Hepatocyte (in vitro differentiated cells): ENCODE measurements around the gene FAU. TPM values are rescaled to one million over a fixed set of nuclear protein-coding genes. Genes with fewer than 3 reads are reported as not detected.

ENCODE experiments used
- DNase-seq: peaks from one replicate; pipeline ENCODE4 v3.0.0-alpha.2; 2016; ENCODE audit warnings: low spot score
- H2AFZ ChIP-seq: fragments of 200-600 bp; sonication (generic); 2 replicates; pipeline ENCODE4 v1.6.0; 2016; ENCODE audit warnings: antibody characterized with exemption, mild to moderate bottlenecking
- H3K27ac ChIP-seq: fragments of 200-600 bp; sonication (generic); 2 replicates; pipeline ENCODE4 v1.5.1; 2016; ENCODE audit warnings: mild to moderate bottlenecking
- H3K27me3 ChIP-seq: fragments of 200-600 bp; sonication (generic); 2 replicates; pipeline ENCODE4 v1.6.1; 2016
- H3K36me3 ChIP-seq: fragments of 200-600 bp; sonication (generic); replicated peaks from 2 replicates; pipeline ENCODE4 v1.5.1; 2016; ENCODE audit warnings: low read depth; ENCODE audit not compliant: insufficient read depth
- H3K4me1 ChIP-seq: fragments of 200-600 bp; sonication (generic); 2 replicates; pipeline ENCODE4 v1.5.1; 2016; ENCODE audit warnings: mild to moderate bottlenecking, moderate library complexity; ENCODE audit not compliant: insufficient read depth
- H3K4me2 ChIP-seq: fragments of 200-600 bp; sonication (generic); 2 replicates; pipeline ENCODE4 v1.6.0; 2016
- H3K4me3 ChIP-seq: fragments of 200-600 bp; sonication (generic); 2 replicates; pipeline ENCODE4 v1.5.1; 2016; ENCODE audit warnings: mild to moderate bottlenecking
- H3K79me2 ChIP-seq: fragments of 200-600 bp; sonication (generic); 2 replicates; pipeline ENCODE4 v1.6.0; 2017; ENCODE audit warnings: mild to moderate bottlenecking
- H3K9me2 ChIP-seq: fragments of 200-600 bp; sonication (generic); replicated peaks from 2 replicates; pipeline ENCODE4 v1.6.0; 2017; ENCODE audit warnings: mild to moderate bottlenecking; ENCODE audit not compliant: insufficient read depth
- H3K9me3 ChIP-seq: fragments of 200-600 bp; sonication (generic); 2 replicates; pipeline ENCODE4 v1.5.1; 2016; ENCODE audit warnings: low read depth, mild to moderate bottlenecking
- H4K20me1 ChIP-seq: fragments of 200-600 bp; sonication (generic); 2 replicates; pipeline ENCODE4 v1.6.0; 2016; ENCODE audit warnings: mild to moderate bottlenecking; ENCODE audit not compliant: insufficient read depth, poor library complexity, severe bottlenecking
- CTCF ChIP-seq: fragments of 200-600 bp; sonication (generic); IDR thresholded peaks from 2 replicates; pipeline ENCODE4 v1.5.1; 2016; ENCODE audit warnings: antibody characterized with exemption, mild to moderate bottlenecking; ENCODE audit not compliant: poor library complexity
- EZH2 ChIP-seq: fragments of 200-600 bp; sonication (generic); IDR thresholded peaks from 2 replicates; pipeline ENCODE4 v1.6.1; 2016; ENCODE audit warnings: antibody characterized with exemption, mild to moderate bottlenecking, borderline replicate concordance
- EZH2phosphoT487 ChIP-seq: fragments of 200-600 bp; sonication (generic); IDR thresholded peaks from one replicate; pipeline ENCODE4 v1.6.1; 2018; ENCODE audit warnings: antibody characterized with exemption, mild to moderate bottlenecking, low read depth, moderate library complexity; ENCODE audit not compliant: unreplicated experiment, severe bottlenecking
- WGBS: methylation state at CpG from one replicate; pipeline ENCODE4 v1.1.6; 2016; ENCODE audit warnings: low lambda C conversion rate; ENCODE audit errors: missing lambda C conversion rate; 5-methylcytosine and 5-hydroxymethylcytosine counted together
- polyA plus RNA-seq: library from polyadenylated mRNA; unstranded; fragments of >200 nt; fragmentation: Nextera tagmentation; extraction: Ambion mirVana; gene quantifications from 2 replicates; pipeline ENCODE4 v1.2.1, GENCODE V29; 2016
- total RNA-seq: library from RNA; depleted of rRNA; stranded (reverse); fragments of >200 nt; gene quantifications from 2 replicates; pipeline ENCODE4 v1.2.3, GENCODE V29; 2014

FAU gene
- total and polyA plus RNA-seq, 2 experiments from 2014 or later: 211 to 434 TPM

GRCh38 chr11:65110354-65110861 lies 11.5 kb downstream of the FAU start:
- peak overlapping the region; percentile 49 for H3K4me2 ChIP-seq
- TF ChIP-seq CTCF: peak; percentile 92
- TF ChIP-seq EZH2: no peak
- no peak overlapping the region for H3K4me3 ChIP-seq
- WGBS: 15% methylated on average over 18 of the region's 18 CpGs
- H3K36me3 ChIP-seq: no peaks in the 10 kb centered on the region
- H3K4me1 ChIP-seq: peaks cover 17% of the 10 kb centered on the region
- H3K27me3 ChIP-seq: no peaks in the 10 kb centered on the region
- no peaks in the 10 kb centered on the region for H3K9me2 ChIP-seq
- peak; percentile 92 for DNase-seq
- no peaks in the 10 kb centered on the region for H3K9me3 ChIP-seq
- peak overlapping the region; percentile 45 for H3K27ac ChIP-seq
- no peak overlapping the region for H2AFZ ChIP-seq
- peaks cover 29% of the 10 kb centered on the region for H3K79me2 ChIP-seq
- H4K20me1 ChIP-seq: no peaks in the 10 kb centered on the region

GRCh38 chr11:65109231-65110198 lies 12.4 kb downstream of the FAU start:
- Histone ChIP-seq H3K4me3 (no peak overlapping the region), H3K9me2 (no peaks in the 10 kb centered on the region), H3K27ac (no peak overlapping the region), H3K36me3 (no peaks in the 10 kb centered on the region), H4K20me1 (no peaks in the 10 kb centered on the region), H3K4me1 (peaks cover 17% of the 10 kb centered on the region), H3K27me3 (no peaks in the 10 kb centered on the region), H2AFZ (no peak overlapping the region), H3K79me2 (peaks cover 26% of the 10 kb centered on the region), H3K9me3 (no peaks in the 10 kb centered on the region), H3K4me2 (no peak overlapping the region)
- TF ChIP-seq EZH2 (no peak), CTCF (no peak), EZH2phosphoT487 (no peak)
- no peak for DNase-seq
- 93% methylated on average over 36 of the region's 36 CpGs for WGBS

DNA sequence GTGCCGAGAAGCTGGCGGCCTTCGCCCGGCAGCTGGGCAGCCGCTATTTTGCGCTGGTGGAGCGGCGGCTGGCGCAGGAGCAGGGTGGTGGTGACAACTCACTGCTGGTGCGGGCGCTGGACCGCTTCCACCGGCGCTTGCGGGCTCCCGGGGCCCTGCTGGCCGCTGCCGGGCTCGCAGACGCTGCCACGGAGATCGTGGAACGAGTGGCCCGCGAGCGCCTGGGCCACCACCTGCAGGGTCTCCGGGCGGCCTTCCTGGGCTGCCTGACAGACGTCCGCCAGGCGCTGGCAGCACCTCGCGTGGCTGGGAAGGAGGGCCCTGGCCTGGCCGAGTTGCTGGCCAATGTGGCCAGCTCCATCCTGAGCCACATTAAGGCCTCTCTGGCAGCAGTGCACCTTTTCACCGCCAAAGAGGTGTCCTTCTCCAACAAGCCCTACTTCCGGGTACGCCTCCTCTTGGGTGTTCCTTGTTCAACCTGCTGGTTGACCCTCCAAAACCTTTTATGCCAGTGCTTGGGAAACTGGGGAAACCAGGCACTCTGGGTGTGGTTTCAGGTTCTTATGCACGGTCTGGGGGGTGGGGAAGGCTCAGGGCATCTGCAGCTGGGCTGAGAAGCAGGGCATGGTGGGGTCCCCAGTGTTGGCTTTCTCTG lies 13.3 kb downstream of the FAU start:
- Histone ChIP-seq H3K9me3 (no peaks in the 10 kb centered on the region), H3K36me3 (no peaks in the 10 kb centered on the region), H4K20me1 (no peaks in the 10 kb centered on the region), H2AFZ (no peak overlapping the region), H3K9me2 (no peaks in the 10 kb centered on the region), H3K4me2 (no peak overlapping the region), H3K79me2 (peaks cover 23% of the 10 kb centered on the region), H3K4me3 (no peak overlapping the region), H3K27ac (no peak overlapping the region), H3K27me3 (no peaks in the 10 kb centered on the region), H3K4me1 (peaks cover 13% of the 10 kb centered on the region)
- 97% methylated on average over 31 of the region's 38 CpGs for WGBS
- no peak for TF ChIP-seq EZH2
- TF ChIP-seq CTCF: no peak
- TF ChIP-seq EZH2phosphoT487: no peak
- no peak for DNase-seq
